HG03442 (cell line): ENCODE results near the gene RHOXF1.
"Not testable (repeated sequence)": the region's sequence is repeated elsewhere in the genome, so short reads cannot be mapped to it uniquely, and the experiment has no call there.

Experiments
- ATAC-seq: cut with Tn5 transposase; IDR thresholded peaks from one replicate; pipeline ENCODE4 v1.9.1; 2021; ENCODE audit warnings: mild to moderate bottlenecking, moderate library complexity; ENCODE audit not compliant: unreplicated experiment

RHOXF1 gene, protein sequence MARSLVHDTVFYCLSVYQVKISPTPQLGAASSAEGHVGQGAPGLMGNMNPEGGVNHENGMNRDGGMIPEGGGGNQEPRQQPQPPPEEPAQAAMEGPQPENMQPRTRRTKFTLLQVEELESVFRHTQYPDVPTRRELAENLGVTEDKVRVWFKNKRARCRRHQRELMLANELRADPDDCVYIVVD

GRCh38 chrX:120115438-120115963, at the start of gene RHOXF1:
RHOXF1 (minus strand) TSS chrX:120115913; CDS start chrX:120115862, 51 bp downstream.
- ATAC-seq, result no peak

- not testable (repeated sequence) for ATAC-seq
Measured at GRCh38 chrX:120159086-120159485, 43.4 kb upstream of the RHOXF1 start.

DNA sequence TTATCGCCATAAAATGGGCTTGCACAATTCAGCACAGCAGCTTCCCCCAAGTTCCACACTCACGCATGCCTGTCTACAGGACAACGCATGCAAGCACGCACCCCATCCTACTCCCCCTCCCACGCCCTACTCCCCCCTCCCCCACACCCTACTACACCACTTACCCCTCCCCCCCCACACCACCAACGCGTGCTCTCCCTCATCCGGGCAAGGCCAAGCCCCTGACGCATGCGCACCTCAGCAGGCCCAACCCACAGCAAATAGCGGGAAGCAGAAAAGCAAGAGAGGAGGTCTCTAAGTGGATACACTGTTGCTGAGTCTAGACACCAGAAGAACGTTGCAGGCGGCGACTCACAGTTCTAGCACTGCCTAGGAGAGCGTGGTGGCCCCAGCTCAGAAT, 42.6 kb upstream of the RHOXF1 start, which contains the start of gene RHOXF2:
Gene RHOXF2 (plus strand): TSS at position 301 of the 400 bp plus-strand sequence. CDS start 138 bp downstream, outside the sequence.
- not testable (repeated sequence) for ATAC-seq

GRCh38 chrX:120150109-120150744, 34.5 kb upstream of the RHOXF1 start:
- ATAC-seq, result not testable (repeated sequence)

DNA sequence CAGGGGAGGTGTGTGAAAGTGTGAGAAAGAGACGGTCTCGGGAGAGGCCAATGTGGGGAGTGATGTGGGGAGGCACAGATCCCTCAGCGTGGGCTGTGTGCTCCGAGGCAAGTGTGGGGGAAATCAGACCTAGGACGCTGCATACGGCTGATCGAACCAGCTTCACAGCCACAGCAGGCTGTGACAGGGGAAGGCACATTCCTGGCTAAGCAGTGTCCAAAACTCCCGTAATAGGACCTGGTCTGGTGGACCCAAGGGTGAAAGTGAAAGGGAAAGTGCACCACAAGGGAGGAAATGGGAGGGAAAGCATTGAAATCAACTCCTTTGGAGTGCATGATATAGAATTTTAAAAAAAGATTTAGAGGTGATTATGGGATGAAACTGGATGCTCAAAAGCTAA, 31.8 kb upstream of the RHOXF1 start:
- ATAC-seq, result no peak

GRCh38 chrX:120146323-120146722, 30.6 kb upstream of the RHOXF1 start:
- not testable (repeated sequence) for ATAC-seq

DNA sequence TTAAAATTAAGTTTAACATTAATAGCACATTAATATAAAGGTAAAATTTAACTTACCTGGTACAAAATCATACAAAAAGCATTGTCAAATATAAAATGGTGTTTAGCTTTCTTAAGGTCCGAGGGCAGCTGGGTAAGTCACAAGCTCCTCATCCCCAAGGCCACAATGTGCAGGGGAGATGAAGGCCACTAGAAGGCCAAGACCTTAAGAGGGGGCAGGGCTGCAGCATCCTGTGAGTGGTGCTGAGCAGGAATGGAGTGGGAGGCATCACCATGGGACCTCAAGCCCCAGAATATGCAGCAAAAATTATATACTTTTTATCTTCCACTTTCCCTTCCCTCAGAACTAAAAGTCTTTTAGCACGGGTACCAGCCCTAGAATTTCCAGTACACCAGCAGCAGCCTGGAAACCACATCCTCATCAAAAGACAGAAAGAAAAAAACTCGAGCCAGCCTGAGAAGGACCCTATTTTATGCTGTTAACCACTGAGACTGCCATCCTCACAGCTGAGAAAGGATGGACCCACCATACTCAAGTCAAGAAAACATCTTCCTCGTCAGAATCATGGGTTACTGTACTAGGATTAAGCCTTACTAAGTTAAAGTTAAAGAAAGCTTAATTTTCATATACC, 29.7 kb upstream of the RHOXF1 start:
- ATAC-seq, result no peak

DNA sequence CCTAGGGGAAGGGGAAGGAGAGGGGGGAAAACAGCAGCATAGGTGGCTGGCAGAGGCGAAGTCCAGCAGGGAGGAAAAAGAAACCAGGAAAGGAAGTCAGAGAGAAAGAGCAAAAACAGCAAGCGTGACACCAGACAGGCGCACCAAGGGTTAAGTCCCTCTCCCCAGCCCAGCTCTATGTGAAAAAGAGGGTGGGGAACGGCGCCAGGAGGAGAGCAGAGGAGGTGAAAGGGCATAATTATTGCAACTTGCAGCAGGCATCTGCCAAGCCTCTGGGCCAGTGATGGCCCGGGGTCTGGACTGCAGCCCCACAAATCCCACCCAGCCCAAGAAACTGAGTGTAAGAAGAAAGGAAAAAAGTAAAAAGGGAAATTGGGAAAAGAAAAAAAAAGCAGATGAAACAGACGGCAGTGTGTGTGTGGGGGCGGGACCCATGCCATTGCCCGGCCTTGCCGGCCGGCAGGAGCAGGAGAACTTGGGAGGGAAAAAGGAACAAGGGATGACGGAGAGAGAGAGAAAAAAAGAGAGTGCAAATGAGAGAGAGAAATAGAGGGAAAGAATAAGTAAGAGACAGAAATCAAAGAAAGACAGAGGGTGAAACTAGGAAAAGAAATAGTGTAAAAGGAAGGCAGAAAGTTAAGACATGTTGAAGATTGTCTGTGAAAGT, 28.6 kb upstream of the RHOXF1 start:
- no peak for ATAC-seq

DNA sequence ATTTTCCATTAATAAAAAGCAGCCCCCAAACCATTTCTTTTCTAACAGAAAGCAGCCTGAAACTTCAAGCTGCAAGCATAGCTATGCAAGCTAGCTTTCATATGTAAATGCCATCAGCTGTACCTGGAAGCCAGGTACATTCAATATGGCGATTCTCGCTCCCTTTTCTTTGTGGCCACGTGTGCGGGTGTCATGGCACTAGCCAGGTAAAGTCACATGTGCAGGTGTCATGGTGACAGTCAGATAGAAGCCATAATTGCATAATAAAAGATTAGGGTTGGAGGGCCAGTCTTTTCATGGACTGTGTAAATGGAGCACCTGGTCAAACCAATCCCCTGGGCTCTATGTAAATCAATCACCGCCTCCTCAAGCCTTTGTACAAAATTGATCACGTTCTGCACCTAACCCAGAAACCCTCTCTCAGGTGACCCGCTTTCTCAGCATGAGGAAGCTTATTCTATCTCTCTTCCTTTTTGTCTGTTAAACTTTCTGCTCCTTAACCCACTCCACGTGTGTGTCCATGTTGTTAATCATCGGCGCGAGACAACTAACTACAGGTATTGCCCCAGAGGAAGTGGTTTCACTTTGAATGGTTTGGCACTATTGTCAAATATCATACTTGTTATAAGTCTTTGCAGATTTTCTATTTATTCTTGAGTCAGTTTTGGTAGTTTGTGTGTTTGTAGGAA, 24.7 kb upstream of the RHOXF1 start:
- no peak for ATAC-seq

- no peak for ATAC-seq
Measured at GRCh38 chrX:120137439-120137838, 21.7 kb upstream of the RHOXF1 start.

GRCh38 chrX:120136840-120137239, 21.1 kb upstream of the RHOXF1 start:
- no peak for ATAC-seq

GRCh38 chrX:120136128-120136527, 20.4 kb upstream of the RHOXF1 start:
- no peak for ATAC-seq

GRCh38 chrX:120128306-120128846, 12.7 kb upstream of the RHOXF1 start:
- ATAC-seq, result not testable (repeated sequence)

GRCh38 chrX:120125444-120125843, 9.7 kb upstream of the RHOXF1 start:
- no peak for ATAC-seq

DNA sequence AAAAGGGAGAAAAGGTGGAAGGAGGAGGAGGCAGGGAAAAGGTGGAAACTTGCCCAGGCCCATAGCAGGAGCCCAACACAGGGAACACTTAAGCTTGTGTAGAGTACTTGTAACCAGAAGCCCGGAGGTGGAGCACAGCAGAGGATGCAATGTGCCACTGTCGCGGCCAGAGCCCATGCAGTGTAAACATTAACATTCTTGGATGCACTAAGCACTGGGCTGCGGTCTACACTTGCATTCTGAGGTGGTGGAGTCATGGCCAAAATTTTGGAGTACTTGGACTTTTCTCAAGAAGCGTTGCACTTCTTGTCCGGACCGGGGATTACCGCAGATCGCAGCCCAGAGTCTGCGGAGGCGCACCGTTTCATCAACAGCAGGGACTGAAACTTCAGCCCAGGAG, 4.5 kb upstream of the RHOXF1 start:
- ATAC-seq, result no peak

DNA sequence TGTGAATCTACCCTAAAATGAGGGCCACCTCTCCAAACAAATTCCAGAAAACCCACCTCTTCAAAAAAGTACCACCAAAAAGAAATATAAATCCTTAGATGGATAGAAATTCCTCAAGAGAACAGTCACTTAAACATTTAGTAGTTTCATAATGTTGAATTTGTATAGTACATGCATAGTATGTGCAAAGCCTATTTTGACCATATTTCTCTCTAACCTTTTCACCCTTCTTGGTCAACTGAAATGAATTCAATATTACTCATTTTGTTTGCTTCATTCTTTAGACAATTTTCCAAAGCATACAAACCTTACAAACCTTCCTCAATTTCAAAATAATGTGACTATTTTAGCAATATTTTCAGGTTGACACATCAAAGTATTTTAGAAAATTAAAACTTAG, 4.1 kb downstream of the RHOXF1 start:
- no peak for ATAC-seq

- ATAC-seq, result no peak
Measured at GRCh38 chrX:120109378-120109777, 6.3 kb downstream of the RHOXF1 start.

DNA sequence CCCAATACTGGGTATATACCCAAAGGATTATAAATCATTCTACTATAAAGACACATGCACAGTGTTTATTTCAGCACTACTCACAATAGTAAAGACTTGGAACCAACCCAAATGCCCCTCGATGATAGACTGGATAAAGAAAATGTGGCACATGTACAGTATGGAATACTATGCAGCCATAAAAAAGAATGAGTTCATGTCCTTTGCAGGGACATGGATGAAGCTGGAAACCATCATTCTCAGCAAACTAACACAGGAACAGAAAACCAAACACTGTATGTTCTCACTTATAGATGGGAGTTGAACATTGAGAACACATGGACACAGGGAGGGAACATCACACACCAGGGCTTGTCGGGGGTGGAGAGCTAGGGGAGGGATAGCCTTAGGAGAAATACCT, 11.0 kb downstream of the RHOXF1 start:
- not testable (repeated sequence) for ATAC-seq

DNA sequence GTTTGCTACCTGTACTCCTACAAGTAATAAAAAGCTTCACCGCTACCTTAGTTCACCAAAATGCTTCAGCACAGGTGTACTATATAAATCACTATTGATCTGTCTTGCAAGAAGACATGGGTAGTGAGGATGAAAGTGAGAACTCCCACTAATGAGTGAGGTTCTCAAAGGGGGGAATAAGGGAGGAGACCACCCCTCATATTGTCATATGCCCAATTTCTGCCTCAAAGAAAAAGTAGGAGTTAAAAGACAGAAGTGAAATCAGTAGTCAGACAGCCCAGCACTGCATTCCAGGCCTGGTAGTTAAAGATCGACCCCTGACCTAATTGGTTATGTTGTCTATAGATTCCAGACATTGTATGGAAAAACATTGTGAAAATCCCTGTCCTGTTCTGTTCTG, 14.7 kb downstream of the RHOXF1 start:
- ATAC-seq, result not testable (repeated sequence)

DNA sequence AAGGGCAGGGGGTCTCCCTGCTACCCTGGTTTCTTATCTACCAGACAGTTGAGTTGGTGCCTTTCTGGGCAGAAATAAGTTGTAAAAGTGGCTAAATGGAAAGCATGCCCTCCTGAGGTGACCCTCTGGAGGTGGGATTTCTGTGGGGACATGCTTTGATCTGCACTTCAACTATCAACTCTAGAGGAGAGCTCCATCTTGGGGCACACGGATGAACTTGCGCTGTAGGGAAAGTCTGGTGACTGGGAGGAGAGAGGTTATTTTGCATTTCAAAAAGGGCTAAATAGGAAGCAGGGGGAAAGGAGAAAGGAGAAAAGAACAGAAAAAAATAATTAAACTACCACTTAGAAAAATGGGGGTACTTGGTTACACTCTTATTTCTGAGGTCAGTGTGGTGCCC, 25.5 kb downstream of the RHOXF1 start:
- no peak for ATAC-seq
